HepG2 (cell line): ENCODE data around the gene ZNF318. TPM values are rescaled to one million over a fixed set of nuclear protein-coding genes. Genes with fewer than 3 reads are reported as not detected.

Experiments
- ATAC-seq: fragments of 200-7000 bp; cut with Tn5 transposase; 3 replicates; pipeline ENCODE4 v1.9.1; 2020; ENCODE audit warnings: mild to moderate bottlenecking, moderate library complexity
- BruUV-seq: library from RNA; stranded (reverse); fragments of 400-500 nt; replicated peaks from 2 replicates; lab custom pipeline; 2021; lab: Mats Ljungman, UMichigan
- CTCF ChIA-PET: fragments of 300-600 bp; formaldehyde crosslinking; extraction: SDS; loops from one replicate; lab custom pipeline; 2021; ENCODE audit warnings: low total read pairs, inconsistent platforms, low intra/inter-chr PET ratio; lab: Yijun Ruan, JAX
- POLR2A ChIA-PET: fragments of 350-600 bp; sonication (Branson Sonifier 250); formaldehyde crosslinking; loops from one replicate; lab custom pipeline; 2020; ENCODE audit warnings: antibody characterized with exemption, inconsistent platforms; lab: Yijun Ruan, JAX
- DNase-seq: peaks from one replicate; pipeline ENCODE4 v3.0.0-alpha.2; 2015; ENCODE audit warnings: low spot score
- FAIRE-seq: peaks from 3 replicates; lab custom pipeline; 2011; peaks lifted over from hg19 to GRCh38; lab: Jason Lieb, UNC
- H2AFZ ChIP-seq: one replicate; pipeline ENCODE4 v1.6.1; 2011; ENCODE audit warnings: low read length, inconsistent platforms
- H3K27ac ChIP-seq: fragments of 300-600 bp; 3 replicates; pipeline ENCODE4 v1.8.0; 2011; ENCODE audit warnings: mixed run types, mild to moderate bottlenecking, mixed read lengths, low read length, inconsistent platforms; ENCODE audit not compliant: insufficient read depth; ENCODE audit errors: extremely low read length
- H3K27me3 ChIP-seq, 2 experiments: fragments of 200-600 bp in 1 of 2; 2 replicates in 1 of 2; 3 replicates in 1 of 2; pipeline versions ENCODE4 v1.6.0 to v1.8.0; 2011; ENCODE audit warnings: low read length in 2 of 2, mild to moderate bottlenecking in 2 of 2, moderate library complexity in 2 of 2, inconsistent platforms in 1 of 2; ENCODE audit not compliant: insufficient read depth in 2 of 2, control insufficient read depth in 1 of 2
- H3K36me3 ChIP-seq, 2 experiments: fragments of 200-600 bp in 1 of 2; replicated peaks in 1 of 2; 2 replicates in 1 of 2; 3 replicates in 1 of 2; pipeline versions ENCODE4 v1.5.1 to v1.8.0; 2011; ENCODE audit warnings: low read length in 2 of 2, inconsistent platforms in 1 of 2; ENCODE audit not compliant: insufficient read depth in 2 of 2, control insufficient read depth in 1 of 2
- H3K4me1 ChIP-seq: 2 replicates; pipeline ENCODE4 v1.5.1; 2012; ENCODE audit warnings: low read length, inconsistent platforms; ENCODE audit not compliant: insufficient read depth
- H3K4me2 ChIP-seq: 2 replicates; pipeline ENCODE4 v1.6.0; 2011; ENCODE audit warnings: low read depth, low read length, inconsistent platforms
- H3K4me3 ChIP-seq, 3 experiments: fragments of 200-600 bp in 1 of 3; sonication (generic), shearing (Covaris generic) in 1 of 3; replicated peaks in 1 of 3; 2 replicates each; pipeline ENCODE4 v1.5.1; 2011 to 2016; ENCODE audit warnings: low read length in 3 of 3, inconsistent platforms in 2 of 3, low read depth in 2 of 3, mild to moderate bottlenecking in 2 of 3, control low read depth in 1 of 3, mixed read lengths in 1 of 3; ENCODE audit not compliant: insufficient read depth in 1 of 3
- H3K79me2 ChIP-seq: one replicate; pipeline ENCODE4 v1.6.1; 2011; ENCODE audit warnings: low read length, inconsistent platforms; ENCODE audit not compliant: insufficient read depth
- H3K9ac ChIP-seq: 2 replicates; pipeline ENCODE4 v1.6.0; 2011; ENCODE audit warnings: mild to moderate bottlenecking, low read depth, low read length, inconsistent platforms; ENCODE audit not compliant: insufficient read depth
- H3K9me3 ChIP-seq: 2 replicates; pipeline ENCODE4 v1.5.1; 2012; ENCODE audit warnings: mild to moderate bottlenecking, low read length
- H4K20me1 ChIP-seq: 2 replicates; pipeline ENCODE4 v1.6.0; 2011; ENCODE audit warnings: inconsistent platforms, mild to moderate bottlenecking, low read length, moderate library complexity; ENCODE audit not compliant: insufficient read depth
- BCL3 ChIP-seq: sonication (generic); formaldehyde crosslinking; IDR thresholded peaks from 2 replicates; pipeline ENCODE4 v1.5.1; 2020; ENCODE audit warnings: mild to moderate bottlenecking, missing genetic modification reagents, moderate library complexity
- EP300 ChIP-seq, 3 experiments: sonication (generic) in 1 of 3; formaldehyde crosslinking in 1 of 3; IDR thresholded peaks; 2 replicates each; pipeline versions ENCODE4 v1.5.1 to v1.6.1; 2011 to 2020; ENCODE audit warnings: low read depth in 2 of 3, low read length in 2 of 3, borderline replicate concordance in 1 of 3, improper control_type of control experiment in 1 of 3, mild to moderate bottlenecking in 1 of 3, missing genetic modification reagents in 1 of 3, moderate library complexity in 1 of 3
- FOXC1 ChIP-seq: sonication (generic); formaldehyde crosslinking; IDR thresholded peaks from 2 replicates; pipeline ENCODE4 v1.8.0; 2022; ENCODE audit warnings: mild to moderate bottlenecking, missing genetic modification reagents, borderline replicate concordance
- GPN1 ChIP-seq: sonication (generic); formaldehyde crosslinking; IDR thresholded peaks from 2 replicates; pipeline ENCODE4 v1.5.1; 2020; ENCODE audit warnings: missing genetic modification reagents, borderline replicate concordance
- KLF15 ChIP-seq: sonication (generic); formaldehyde crosslinking; IDR thresholded peaks from 2 replicates; pipeline ENCODE4 v1.8.1; 2023; ENCODE audit warnings: borderline replicate concordance, mild to moderate bottlenecking, inconsistent platforms, missing genetic modification reagents, mixed read lengths
- NRL ChIP-seq: sonication (generic); formaldehyde crosslinking; IDR thresholded peaks from 2 replicates; pipeline ENCODE4 v1.5.0; 2020; ENCODE audit warnings: missing genetic modification reagents, mild to moderate bottlenecking, moderate library complexity, borderline replicate concordance
- PHF20 ChIP-seq: sonication (generic); formaldehyde crosslinking; IDR thresholded peaks from 2 replicates; pipeline ENCODE4 v1.5.0; 2020; ENCODE audit warnings: mild to moderate bottlenecking, missing genetic modification reagents
- SP140L ChIP-seq: sonication (generic); formaldehyde crosslinking; IDR thresholded peaks from 2 replicates; pipeline ENCODE4 v1.4.0; 2020; ENCODE audit warnings: missing genetic modification reagents, borderline replicate concordance
- TCF7L2 ChIP-seq: IDR thresholded peaks from 2 replicates; pipeline ENCODE4 v1.6.1; 2011; ENCODE audit warnings: mild to moderate bottlenecking, low read depth, low read length, moderate library complexity
- ZFX ChIP-seq: sonication (generic); formaldehyde crosslinking; IDR thresholded peaks from 2 replicates; pipeline ENCODE4 v1.4.0; 2020; ENCODE audit warnings: mild to moderate bottlenecking, low read depth, missing genetic modification reagents, moderate library complexity
- ZKSCAN1 ChIP-seq: fragments of 150-350 bp; IDR thresholded peaks from 2 replicates; pipeline ENCODE4 v1.6.1; 2014; ENCODE audit warnings: low read length
- ZNF660 ChIP-seq: sonication (generic); formaldehyde crosslinking; IDR thresholded peaks from 2 replicates; pipeline ENCODE4 v1.5.1; 2020; ENCODE audit warnings: mild to moderate bottlenecking, low read depth, missing genetic modification reagents, borderline replicate concordance
- ZNF773 ChIP-seq: sonication (generic); formaldehyde crosslinking; IDR thresholded peaks from 2 replicates; pipeline ENCODE4 v1.4.0; 2020; ENCODE audit warnings: missing genetic modification reagents, borderline replicate concordance
- WGBS: methylation state at CpG from one replicate; pipeline ENCODE4 v1.1.6; 2017; ENCODE audit warnings: low lambda C conversion rate; 5-methylcytosine and 5-hydroxymethylcytosine counted together
- in situ Hi-C: cut with HindIII; loops from 2 replicates; pipeline ENCODE4 v1.10.0; 2017; ENCODE audit warnings: low pct_unique_long_range_greater_than_20kb; ENCODE audit not compliant: extremely low pct_ligation_motif_present
- intact Hi-C: fragments of 100-400 bp; cut with micrococcal nuclease; formaldehyde crosslinking; loops from one replicate; pipeline ENCODE4 v1.10.0; 2022; ENCODE audit not compliant: unreplicated experiment
- polyA plus RNA-seq, 8 experiments: library from polyadenylated mRNA; depleted of rRNA in 3 of 8; stranded (reverse) in 7 of 8; unstranded in 1 of 8; fragments of >200 nt; fragmentation: Illumina TruSeq in 4 of 8; extraction: Trizol in 4 of 8; gene quantifications; 2 replicates each; pipeline versions ENCODE4 v1.2.1 to v1.2.3, GENCODE V29; 2011 to 2016; ENCODE audit warnings: low read depth in 4 of 8, missing spikeins in 1 of 8, mixed read lengths in 1 of 8; ENCODE audit not compliant: insufficient read depth in 1 of 8
- total RNA-seq, 5 experiments: library from RNA; depleted of rRNA; stranded (reverse); fragments of >200 nt; fragmentation: Illumina TruSeq; extraction: Trizol; gene quantifications; 2 replicates each; pipeline ENCODE4 v1.2.3, GENCODE V29; 2016; ENCODE audit warnings: low read depth in 1 of 5
- TF ChIP-seq, protein P1 (sequence below): sonication (generic); formaldehyde crosslinking; IDR thresholded peaks from 2 replicates; pipeline ENCODE4 v1.8.0; 2022; ENCODE audit warnings: mild to moderate bottlenecking, missing genetic modification reagents
- TF ChIP-seq, protein P2 (sequence below): sonication (generic); formaldehyde crosslinking; IDR thresholded peaks from 2 replicates; pipeline ENCODE4 v1.4.0; 2020; ENCODE audit warnings: missing genetic modification reagents
- TF ChIP-seq, protein P3 (sequence below): sonication (generic); formaldehyde crosslinking; IDR thresholded peaks from 2 replicates; pipeline ENCODE4 v1.4.0; 2020; ENCODE audit warnings: missing genetic modification reagents
- TF ChIP-seq, protein P4 (sequence below): sonication (generic); formaldehyde crosslinking; IDR thresholded peaks from 2 replicates; pipeline ENCODE4 v1.4.0; 2020; ENCODE audit warnings: missing genetic modification reagents

The ZNF318 gene
- total and polyA plus RNA-seq, 2 of the 13 experiments (the other 11 are each of a cell fraction or from before 2014, with no cell fraction given) = 13.0 to 14.5 TPM

DNA sequence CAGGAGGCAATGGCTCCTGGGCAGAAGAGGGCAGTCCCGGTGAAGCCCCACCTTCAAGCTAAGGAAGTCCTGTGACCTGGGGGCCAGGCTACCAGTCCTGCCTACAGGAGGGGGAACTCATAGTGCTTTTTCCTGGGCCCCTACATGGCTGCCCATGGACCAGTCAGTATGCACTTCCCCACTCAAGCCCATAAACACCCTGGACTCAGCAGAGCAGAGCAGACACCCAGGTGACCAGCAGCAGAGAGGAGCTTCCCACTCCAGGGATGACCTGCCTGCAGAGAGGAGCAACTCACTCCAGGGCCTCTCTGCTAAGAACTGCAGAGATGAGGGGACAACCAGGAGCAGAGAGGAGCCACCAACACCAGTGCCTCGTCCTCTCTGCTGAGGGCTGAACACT lies 43.6 kb upstream of the ZNF318 start:
- Histone ChIP-seq H3K79me2 (no peaks in the 10 kb centered on the region), H3K36me3 (no peaks in the 10 kb centered on the region), H3K9ac (no peak overlapping the region), H4K20me1 (no peaks in the 10 kb centered on the region), H3K27me3 (peaks cover 0 to 13% of the 10 kb centered on the region in 2 experiments; a peak in 3 of 5 replicates), H2AFZ (no peak overlapping the region), H3K4me2 (no peak overlapping the region; the same call in 1 of the 2 replicates), H3K9me3 (no peaks in the 10 kb centered on the region), H3K27ac (no peak overlapping the region), H3K4me3 (no peak overlapping the region), H3K4me1 (no peaks in the 10 kb centered on the region)
- CTCF ChIA-PET = no interaction called here
- in situ Hi-C loops = no loop called here
- no CpG with 5 or more reads among the region's 2 CpGs for WGBS
- DNase-seq (no peak), FAIRE-seq (no peak), ATAC-seq (peak; percentile 57)
- TF ChIP-seq EP300 (IDR thresholded peaks at IDR 0.05; ENCODE audit: low read depth in 2 of 2, low read length in 2 of 2) (no peak), EP300 (CRISPR knock-in tag; IDR thresholded peaks at IDR 0.05; ENCODE audit: borderline replicate concordance) (no peak), ZFX (no peak), ZNF773 (CRISPR knock-in tag) (no peak), SP140L (no peak), NRL (CRISPR knock-in tag) (no peak), GPN1 (CRISPR knock-in tag) (no peak), PHF20 (CRISPR knock-in tag) (no peak), FOXC1 (no peak), BCL3 (CRISPR knock-in tag) (no peak), TCF7L2 (no peak), KLF15 (no peak), ZNF660 (CRISPR knock-in tag) (no peak), ZKSCAN1 (no peak)
- TF ChIP-seq, protein P1, sequence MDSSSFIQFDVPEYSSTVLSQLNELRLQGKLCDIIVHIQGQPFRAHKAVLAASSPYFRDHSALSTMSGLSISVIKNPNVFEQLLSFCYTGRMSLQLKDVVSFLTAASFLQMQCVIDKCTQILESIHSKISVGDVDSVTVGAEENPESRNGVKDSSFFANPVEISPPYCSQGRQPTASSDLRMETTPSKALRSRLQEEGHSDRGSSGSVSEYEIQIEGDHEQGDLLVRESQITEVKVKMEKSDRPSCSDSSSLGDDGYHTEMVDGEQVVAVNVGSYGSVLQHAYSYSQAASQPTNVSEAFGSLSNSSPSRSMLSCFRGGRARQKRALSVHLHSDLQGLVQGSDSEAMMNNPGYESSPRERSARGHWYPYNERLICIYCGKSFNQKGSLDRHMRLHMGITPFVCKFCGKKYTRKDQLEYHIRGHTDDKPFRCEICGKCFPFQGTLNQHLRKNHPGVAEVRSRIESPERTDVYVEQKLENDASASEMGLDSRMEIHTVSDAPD = no peak
- TF ChIP-seq, protein P2, sequence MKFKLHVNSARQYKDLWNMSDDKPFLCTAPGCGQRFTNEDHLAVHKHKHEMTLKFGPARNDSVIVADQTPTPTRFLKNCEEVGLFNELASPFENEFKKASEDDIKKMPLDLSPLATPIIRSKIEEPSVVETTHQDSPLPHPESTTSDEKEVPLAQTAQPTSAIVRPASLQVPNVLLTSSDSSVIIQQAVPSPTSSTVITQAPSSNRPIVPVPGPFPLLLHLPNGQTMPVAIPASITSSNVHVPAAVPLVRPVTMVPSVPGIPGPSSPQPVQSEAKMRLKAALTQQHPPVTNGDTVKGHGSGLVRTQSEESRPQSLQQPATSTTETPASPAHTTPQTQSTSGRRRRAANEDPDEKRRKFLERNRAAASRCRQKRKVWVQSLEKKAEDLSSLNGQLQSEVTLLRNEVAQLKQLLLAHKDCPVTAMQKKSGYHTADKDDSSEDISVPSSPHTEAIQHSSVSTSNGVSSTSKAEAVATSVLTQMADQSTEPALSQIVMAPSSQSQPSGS = no peak
- TF ChIP-seq, protein P3, sequence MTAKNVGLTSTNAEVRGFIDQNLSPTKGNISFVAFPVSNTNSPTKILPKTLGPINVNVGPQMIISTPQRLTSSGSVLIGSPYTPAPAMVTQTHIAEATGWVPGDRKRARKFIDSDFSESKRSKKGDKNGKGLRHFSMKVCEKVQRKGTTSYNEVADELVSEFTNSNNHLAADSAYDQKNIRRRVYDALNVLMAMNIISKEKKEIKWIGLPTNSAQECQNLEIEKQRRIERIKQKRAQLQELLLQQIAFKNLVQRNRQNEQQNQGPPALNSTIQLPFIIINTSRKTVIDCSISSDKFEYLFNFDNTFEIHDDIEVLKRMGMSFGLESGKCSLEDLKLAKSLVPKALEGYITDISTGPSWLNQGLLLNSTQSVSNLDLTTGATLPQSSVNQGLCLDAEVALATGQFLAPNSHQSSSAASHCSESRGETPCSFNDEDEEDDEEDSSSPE (CRISPR knock-in tag) = no peak
- TF ChIP-seq, protein P4, sequence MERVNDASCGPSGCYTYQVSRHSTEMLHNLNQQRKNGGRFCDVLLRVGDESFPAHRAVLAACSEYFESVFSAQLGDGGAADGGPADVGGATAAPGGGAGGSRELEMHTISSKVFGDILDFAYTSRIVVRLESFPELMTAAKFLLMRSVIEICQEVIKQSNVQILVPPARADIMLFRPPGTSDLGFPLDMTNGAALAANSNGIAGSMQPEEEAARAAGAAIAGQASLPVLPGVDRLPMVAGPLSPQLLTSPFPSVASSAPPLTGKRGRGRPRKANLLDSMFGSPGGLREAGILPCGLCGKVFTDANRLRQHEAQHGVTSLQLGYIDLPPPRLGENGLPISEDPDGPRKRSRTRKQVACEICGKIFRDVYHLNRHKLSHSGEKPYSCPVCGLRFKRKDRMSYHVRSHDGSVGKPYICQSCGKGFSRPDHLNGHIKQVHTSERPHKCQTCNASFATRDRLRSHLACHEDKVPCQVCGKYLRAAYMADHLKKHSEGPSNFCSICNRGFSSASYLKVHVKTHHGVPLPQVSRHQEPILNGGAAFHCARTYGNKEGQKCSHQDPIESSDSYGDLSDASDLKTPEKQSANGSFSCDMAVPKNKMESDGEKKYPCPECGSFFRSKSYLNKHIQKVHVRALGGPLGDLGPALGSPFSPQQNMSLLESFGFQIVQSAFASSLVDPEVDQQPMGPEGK (CRISPR knock-in tag) = no peak
- no TSS peak for BruUV-seq
- intact Hi-C loops = no loop called here
- POLR2A ChIA-PET = interaction anchor here (1.5 kb wide), 1 partner anchor 14 kb away, joined by 5 read pairs; the partner anchor contains the start of gene ABCC10
